Measurements from ENCODE around the gene IL1RAPL1.

- TF ChIP-seq, protein P1, sequence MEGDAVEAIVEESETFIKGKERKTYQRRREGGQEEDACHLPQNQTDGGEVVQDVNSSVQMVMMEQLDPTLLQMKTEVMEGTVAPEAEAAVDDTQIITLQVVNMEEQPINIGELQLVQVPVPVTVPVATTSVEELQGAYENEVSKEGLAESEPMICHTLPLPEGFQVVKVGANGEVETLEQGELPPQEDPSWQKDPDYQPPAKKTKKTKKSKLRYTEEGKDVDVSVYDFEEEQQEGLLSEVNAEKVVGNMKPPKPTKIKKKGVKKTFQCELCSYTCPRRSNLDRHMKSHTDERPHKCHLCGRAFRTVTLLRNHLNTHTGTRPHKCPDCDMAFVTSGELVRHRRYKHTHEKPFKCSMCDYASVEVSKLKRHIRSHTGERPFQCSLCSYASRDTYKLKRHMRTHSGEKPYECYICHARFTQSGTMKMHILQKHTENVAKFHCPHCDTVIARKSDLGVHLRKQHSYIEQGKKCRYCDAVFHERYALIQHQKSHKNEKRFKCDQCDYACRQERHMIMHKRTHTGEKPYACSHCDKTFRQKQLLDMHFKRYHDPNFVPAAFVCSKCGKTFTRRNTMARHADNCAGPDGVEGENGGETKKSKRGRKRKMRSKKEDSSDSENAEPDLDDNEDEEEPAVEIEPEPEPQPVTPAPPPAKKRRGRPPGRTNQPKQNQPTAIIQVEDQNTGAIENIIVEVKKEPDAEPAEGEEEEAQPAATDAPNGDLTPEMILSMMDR (IDR thresholded peaks at IDR 0.05 in 4 of 5, conservative IDR thresholded peaks at IDR 0.05 in 1 of 5): no peak
- TF ChIP-seq POLR2A (IDR thresholded peaks at IDR 0.05): no peak
Measured at GRCh38 chrX:28599957-28600356, 12.7 kb downstream of the IL1RAPL1 start.

All from gastrocnemius medialis (tissue), 4 donors.